MCF 10A (cell line): Measurements from ENCODE around the gene TRERF1. TPM values are rescaled to one million over a fixed set of nuclear protein-coding genes. Genes with fewer than 3 reads are reported as not detected.

Source experiments
- BruUV-seq: library from RNA; stranded (reverse); fragments of 400-500 nt; replicated peaks from 2 replicates; lab custom pipeline; 2021; lab: Mats Ljungman, UMichigan
- CTCF ChIA-PET: fragments of 300-600 bp; sonication (Branson Sonifier 250); formaldehyde crosslinking; extraction: SDS; loops from one replicate; lab custom pipeline; 2021; ENCODE audit warnings: antibody characterized with exemption, inconsistent platforms; lab: Yijun Ruan, JAX
- POLR2A ChIA-PET: fragments of 300-600, 350-650 bp; sonication (Branson Sonifier 250); formaldehyde crosslinking; extraction: SDS; loops from one replicate; lab custom pipeline; 2020; ENCODE audit warnings: antibody characterized with exemption, inconsistent platforms; lab: Yijun Ruan, JAX
- DNase-seq: peaks from one replicate; pipeline ENCODE4 v3.0.0-alpha.2; 2018; ENCODE audit not compliant: unreplicated experiment
- H3K27ac Mint-ChIP-seq: one replicate; pipeline ENCODE4 v1.8.0; 2022; ENCODE audit warnings: mild to moderate bottlenecking, low read depth, mixed read lengths; ENCODE audit not compliant: unreplicated experiment
- H3K27me3 Mint-ChIP-seq: one replicate; pipeline ENCODE4 v1.8.0; 2022; ENCODE audit warnings: mixed read lengths; ENCODE audit not compliant: insufficient read depth, unreplicated experiment
- H3K36me3 Mint-ChIP-seq: one replicate; pipeline ENCODE4 v1.8.0; 2022; ENCODE audit warnings: mild to moderate bottlenecking, moderate library complexity, mixed read lengths; ENCODE audit not compliant: insufficient read depth, unreplicated experiment
- H3K4me1 Mint-ChIP-seq: one replicate; pipeline ENCODE4 v1.8.0; 2022; ENCODE audit warnings: mixed read lengths; ENCODE audit not compliant: insufficient read depth, unreplicated experiment
- H3K4me3 Mint-ChIP-seq: one replicate; pipeline ENCODE4 v1.8.0; 2022; ENCODE audit warnings: mild to moderate bottlenecking, moderate library complexity, mixed read lengths; ENCODE audit not compliant: unreplicated experiment
- H3K9me3 Mint-ChIP-seq: one replicate; pipeline ENCODE4 v1.8.0; 2022; ENCODE audit warnings: mixed read lengths; ENCODE audit not compliant: unreplicated experiment
- intact Hi-C: fragments of 100-400 bp; cut with micrococcal nuclease; formaldehyde crosslinking; loops from 2 replicates; pipeline ENCODE4 v1.14.1; 2022
- total RNA-seq: library from RNA; stranded (reverse); gene quantifications from 2 replicates; pipeline ENCODE4 v1.2.3, GENCODE V29; 2022
- TF ChIP-seq, protein P1 (sequence below): fragments of 200-600 bp; IDR thresholded peaks from one replicate; pipeline ENCODE4 v1.8.0; 2022; ENCODE audit warnings: antibody characterized with exemption, mild to moderate bottlenecking; ENCODE audit not compliant: unreplicated experiment

The TRERF1 gene
- total RNA-seq, 1 experiment from 2014 or later, result 9.4 TPM

DNA sequence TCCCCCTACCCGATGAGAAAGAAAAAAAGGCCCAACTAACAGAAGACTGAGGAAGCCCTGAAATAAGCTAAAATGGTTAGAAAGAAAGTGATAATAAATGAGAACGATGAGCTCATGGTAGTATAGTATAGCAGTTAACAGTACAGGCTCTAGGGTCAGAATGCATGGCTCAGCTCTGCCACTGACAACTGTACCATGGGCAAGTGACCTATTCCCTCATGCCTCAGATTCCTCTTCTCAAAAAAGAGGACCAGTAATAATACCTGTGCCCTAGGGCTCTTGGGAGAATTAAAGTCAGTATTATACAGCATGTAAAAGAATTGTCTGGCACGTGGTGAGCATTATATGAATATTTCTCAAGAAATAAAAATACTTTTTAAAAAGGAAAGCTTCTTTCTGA lies 19.8 kb downstream of the TRERF1 start:
- no peaks in the 10 kb centered on the region for H3K27me3 Mint-ChIP-seq
- no peak overlapping the region for H3K27ac Mint-ChIP-seq
- peaks cover 9% of the 10 kb centered on the region for H3K9me3 Mint-ChIP-seq
- no peak overlapping the region for H3K4me3 Mint-ChIP-seq
- ChIA-PET CTCF (no interaction called here), POLR2A (interaction anchor here (0.8 to 1.3 kb wide), 5 partner anchors 12 to 21 kb away, joined by 3 read pairs; no protein-coding TSS in a partner anchor)
- DNase-seq, result no peak
- TF ChIP-seq, protein P1, sequence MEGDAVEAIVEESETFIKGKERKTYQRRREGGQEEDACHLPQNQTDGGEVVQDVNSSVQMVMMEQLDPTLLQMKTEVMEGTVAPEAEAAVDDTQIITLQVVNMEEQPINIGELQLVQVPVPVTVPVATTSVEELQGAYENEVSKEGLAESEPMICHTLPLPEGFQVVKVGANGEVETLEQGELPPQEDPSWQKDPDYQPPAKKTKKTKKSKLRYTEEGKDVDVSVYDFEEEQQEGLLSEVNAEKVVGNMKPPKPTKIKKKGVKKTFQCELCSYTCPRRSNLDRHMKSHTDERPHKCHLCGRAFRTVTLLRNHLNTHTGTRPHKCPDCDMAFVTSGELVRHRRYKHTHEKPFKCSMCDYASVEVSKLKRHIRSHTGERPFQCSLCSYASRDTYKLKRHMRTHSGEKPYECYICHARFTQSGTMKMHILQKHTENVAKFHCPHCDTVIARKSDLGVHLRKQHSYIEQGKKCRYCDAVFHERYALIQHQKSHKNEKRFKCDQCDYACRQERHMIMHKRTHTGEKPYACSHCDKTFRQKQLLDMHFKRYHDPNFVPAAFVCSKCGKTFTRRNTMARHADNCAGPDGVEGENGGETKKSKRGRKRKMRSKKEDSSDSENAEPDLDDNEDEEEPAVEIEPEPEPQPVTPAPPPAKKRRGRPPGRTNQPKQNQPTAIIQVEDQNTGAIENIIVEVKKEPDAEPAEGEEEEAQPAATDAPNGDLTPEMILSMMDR, result no peak
- BruUV-seq, result no TSS peak
- intact Hi-C loops, result no loop called here
- H3K36me3 Mint-ChIP-seq, result peaks cover 49% of the 10 kb centered on the region
- peaks cover 12% of the 10 kb centered on the region for H3K4me1 Mint-ChIP-seq

DNA sequence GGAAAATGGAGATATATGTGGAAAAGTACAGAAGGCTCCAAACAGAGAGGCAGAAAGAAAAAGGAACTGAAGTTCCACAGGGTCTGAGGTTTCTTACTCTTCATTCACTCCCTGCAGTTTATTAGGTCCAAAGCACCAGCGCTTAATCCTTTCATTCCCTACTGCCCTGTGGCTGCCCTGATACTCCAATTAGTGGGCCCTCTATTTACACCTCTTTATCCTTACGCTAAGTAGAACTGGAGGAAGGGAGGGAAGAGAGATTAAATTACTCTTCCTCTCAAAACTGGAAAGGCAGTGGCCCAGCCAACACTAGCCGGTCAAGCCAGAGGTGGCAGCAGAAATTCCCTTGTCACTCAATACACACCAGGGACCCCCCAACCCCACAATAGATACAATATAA lies 20.4 kb downstream of the TRERF1 start:
- no TSS peak for BruUV-seq
- ChIA-PET POLR2A (interaction anchor here (1.0 to 1.3 kb wide), 3 partner anchors 11 to 19 kb away, joined by 3 to 5 read pairs (median 3); no protein-coding TSS in a partner anchor), CTCF (no interaction called here)
- no peak for DNase-seq
- Mint-ChIP-seq H3K27me3 (no peaks in the 10 kb centered on the region), H3K4me1 (peaks cover 12% of the 10 kb centered on the region), H3K27ac (no peak overlapping the region), H3K4me3 (no peak overlapping the region), H3K9me3 (peaks cover 9% of the 10 kb centered on the region), H3K36me3 (peaks cover 49% of the 10 kb centered on the region)
- intact Hi-C loops, result no loop called here
- TF ChIP-seq, protein P1, result no peak

DNA sequence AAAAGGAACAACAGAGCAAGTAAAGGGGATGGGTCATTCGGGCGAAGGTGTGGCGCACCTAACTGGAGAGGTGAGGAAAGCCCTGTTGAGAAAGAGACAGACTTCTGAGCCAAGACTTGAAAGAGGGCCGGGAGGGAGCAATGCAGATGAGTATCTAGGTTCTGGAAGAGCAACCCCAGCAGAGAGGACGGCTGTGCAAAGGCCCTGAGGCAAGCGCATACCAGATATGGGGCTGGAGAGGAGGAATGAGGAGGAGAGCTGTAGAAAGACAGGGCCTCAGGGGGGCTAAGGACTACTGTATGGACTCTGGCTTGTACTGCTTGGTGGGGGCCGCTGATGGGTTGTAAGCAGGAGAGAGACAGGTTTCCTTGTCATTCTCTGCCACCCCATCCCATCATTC lies 21.9 kb downstream of the TRERF1 start:
- intact Hi-C loops, result no loop called here
- no peak for DNase-seq
- no peaks in the 10 kb centered on the region for H3K27me3 Mint-ChIP-seq
- no TSS peak for BruUV-seq
- peaks cover 9% of the 10 kb centered on the region for H3K9me3 Mint-ChIP-seq
- peaks cover 17% of the 10 kb centered on the region for H3K4me1 Mint-ChIP-seq
- ChIA-PET POLR2A (interaction anchor here (1.9 kb wide), 1 partner anchor 25 kb away, joined by 4 read pairs; no protein-coding TSS in a partner anchor), CTCF (no interaction called here)
- TF ChIP-seq, protein P1, result no peak
- H3K27ac Mint-ChIP-seq, result no peak overlapping the region
- H3K4me3 Mint-ChIP-seq, result no peak overlapping the region
- peaks cover 59% of the 10 kb centered on the region for H3K36me3 Mint-ChIP-seq

DNA sequence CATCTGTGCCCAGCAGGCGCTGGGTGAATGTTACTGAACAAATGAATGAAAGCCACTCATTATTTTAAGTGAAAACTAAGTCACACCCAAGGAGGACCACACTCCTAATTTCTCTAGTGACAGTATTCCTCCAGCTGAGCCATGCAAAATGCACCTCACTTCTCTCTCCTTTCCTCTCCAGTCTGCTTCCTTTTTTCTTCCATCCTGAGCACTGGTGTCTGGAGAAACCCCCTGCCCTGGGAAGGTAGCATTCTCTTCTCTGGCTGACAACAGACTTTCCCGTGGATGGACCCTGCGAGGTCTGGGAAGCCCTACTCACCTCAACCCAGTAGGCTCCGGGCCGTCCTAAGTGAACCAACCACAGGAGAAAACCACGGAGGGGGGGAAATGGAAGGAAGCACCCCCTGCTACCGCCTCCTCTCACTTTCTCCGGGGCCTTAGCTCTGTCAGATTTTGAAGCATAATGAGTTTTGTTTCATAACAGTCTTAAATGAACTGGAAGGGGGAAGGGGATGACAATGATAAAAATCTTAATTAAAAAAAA lies 22.6 kb downstream of the TRERF1 start:
- Mint-ChIP-seq H3K27me3 (no peaks in the 10 kb centered on the region), H3K27ac (no peak overlapping the region), H3K36me3 (peaks cover 58% of the 10 kb centered on the region), H3K9me3 (peaks cover 5% of the 10 kb centered on the region), H3K4me1 (peaks cover 17% of the 10 kb centered on the region), H3K4me3 (no peak overlapping the region)
- intact Hi-C loops, result no loop called here
- CTCF ChIA-PET, result interaction anchor here (1.6 kb wide), 2 partner anchors 9 to 119 kb away, joined by 3 to 6 read pairs; no protein-coding TSS in a partner anchor
- no TSS peak for BruUV-seq
- TF ChIP-seq, protein P1, result no peak
- POLR2A ChIA-PET, result interaction anchor here (1.3 to 1.9 kb wide), 2 partner anchors 22 to 25 kb away, joined by 4 read pairs; no protein-coding TSS in a partner anchor
- DNase-seq, result no peak
